Measurements from ENCODE around the gene SLC7A6. TPM values are rescaled to one million over a fixed set of nuclear protein-coding genes. Genes with fewer than 3 reads are reported as not detected.

Gene SLC7A6
- total RNA-seq: 10 to 100 TPM; 99.2 to 99.4 TPM

DNA sequence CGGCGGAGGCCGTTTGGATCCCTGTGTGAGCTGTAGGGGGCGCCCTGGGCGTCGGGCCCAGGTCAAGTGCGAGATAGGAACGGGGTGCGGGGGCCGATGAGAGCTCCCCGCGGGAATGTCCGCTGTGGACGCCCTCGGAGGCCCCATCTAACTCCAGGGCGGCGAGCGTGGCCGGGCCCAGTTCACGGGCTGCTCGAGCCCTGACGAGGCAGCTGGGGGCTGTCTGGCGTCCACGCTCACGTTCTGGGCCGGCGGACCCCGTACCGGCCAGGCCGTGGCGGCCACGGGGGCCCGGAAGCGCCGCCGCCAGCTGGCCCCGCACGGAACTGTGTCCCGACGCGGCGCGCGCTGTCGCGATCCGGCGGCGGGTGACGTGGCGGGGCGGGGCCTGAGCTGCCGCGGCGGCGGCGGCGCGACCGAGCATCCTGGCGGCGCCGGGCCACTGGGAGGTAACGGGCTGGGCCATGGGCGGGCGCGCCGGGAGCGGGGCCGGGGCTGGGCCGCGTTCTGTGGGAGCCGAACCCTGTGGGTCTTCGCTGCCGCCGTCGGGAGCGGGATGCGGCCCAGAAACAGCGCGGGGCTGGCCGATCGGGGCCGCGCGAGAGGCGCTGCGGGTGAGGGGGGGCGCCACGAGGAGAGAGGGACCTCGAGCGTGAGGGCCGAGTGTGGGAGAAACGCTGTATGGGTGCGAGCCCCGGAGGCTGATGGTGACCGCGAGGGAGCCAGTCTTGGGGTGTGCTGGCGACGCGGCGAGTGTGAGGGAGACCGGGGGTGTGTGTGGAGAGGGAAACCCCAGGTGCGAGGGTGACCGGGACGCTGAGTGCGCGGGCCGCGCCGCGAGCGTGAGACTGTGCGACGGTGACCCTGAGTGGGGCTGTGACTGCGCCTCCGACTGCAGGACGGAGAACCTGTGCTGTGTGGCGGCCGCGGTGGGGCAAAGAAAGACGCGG is at the start of gene SLC7A6:
Gene SLC7A6 (plus strand): TSS at position 399 of the 950 bp plus-strand sequence. CDS start 10,201 bp downstream, outside the sequence.
- ChIA-PET POLR2A (interaction anchor here (0.6 to 2.1 kb wide), 16 partner anchors 9 to 179 kb away, joined by 3 to 21 read pairs (median 4); partner anchors contain the start of genes NFATC3, PLA2G15, PRMT7 and SLC7A6OS), CTCF (interaction anchor here (0.8 to 8.9 kb wide), 27 partner anchors 9 to 964 kb away, joined by 3 to 160 read pairs (median 6); partner anchors contain the start of genes ESRP2, PLA2G15, PRMT7 and SLC7A6OS)

DNA sequence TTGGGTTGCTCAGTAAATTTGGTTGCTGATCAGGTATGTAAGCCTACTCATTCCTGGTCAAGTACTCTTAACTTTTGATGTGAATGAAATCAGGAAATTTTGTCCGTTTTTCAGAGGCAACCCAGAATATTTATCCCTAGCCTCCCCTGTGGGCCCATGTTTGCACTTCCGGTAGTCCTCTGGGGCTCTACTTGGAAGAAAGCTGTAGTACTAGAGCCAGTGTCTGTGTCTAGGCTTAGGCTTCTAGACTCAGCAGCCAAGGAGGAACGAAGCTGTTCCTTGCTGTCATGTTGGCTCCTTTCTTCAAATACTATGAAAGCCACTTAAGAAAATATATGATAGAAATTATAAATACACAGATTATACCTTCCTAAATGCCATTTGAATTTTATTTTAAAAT is 49.6 kb upstream of the SLC7A6 start:
- CTCF ChIA-PET: no interaction called here

DNA sequence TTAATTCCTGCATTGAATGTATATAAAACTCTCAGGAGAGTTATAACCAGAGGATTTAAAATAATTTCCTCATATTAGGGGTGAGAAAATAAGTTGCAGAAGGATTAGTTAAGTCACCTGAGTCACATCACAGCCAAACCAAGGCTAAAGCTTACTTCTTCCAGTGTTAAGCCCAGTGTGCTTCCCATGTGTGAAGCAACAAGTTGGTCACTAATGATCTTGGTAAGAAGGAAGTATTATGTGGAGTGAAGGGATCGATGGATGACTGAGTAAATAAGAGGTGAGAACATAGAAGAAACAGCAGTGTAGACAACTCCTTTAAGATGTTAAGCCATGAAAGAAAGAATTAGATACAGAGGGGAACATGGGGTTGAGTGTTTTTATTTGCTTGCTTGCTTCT is 49.0 kb upstream of the SLC7A6 start:
- POLR2A ChIA-PET: no interaction called here
- CTCF ChIA-PET: interaction anchor here (0.8 kb wide), 1 partner anchor 11 kb away, joined by 3 read pairs; no protein-coding TSS in a partner anchor

More for the DNA sequence above, 49.6 kb upstream of the SLC7A6 start:
- POLR2A ChIA-PET: no interaction called here

DNA sequence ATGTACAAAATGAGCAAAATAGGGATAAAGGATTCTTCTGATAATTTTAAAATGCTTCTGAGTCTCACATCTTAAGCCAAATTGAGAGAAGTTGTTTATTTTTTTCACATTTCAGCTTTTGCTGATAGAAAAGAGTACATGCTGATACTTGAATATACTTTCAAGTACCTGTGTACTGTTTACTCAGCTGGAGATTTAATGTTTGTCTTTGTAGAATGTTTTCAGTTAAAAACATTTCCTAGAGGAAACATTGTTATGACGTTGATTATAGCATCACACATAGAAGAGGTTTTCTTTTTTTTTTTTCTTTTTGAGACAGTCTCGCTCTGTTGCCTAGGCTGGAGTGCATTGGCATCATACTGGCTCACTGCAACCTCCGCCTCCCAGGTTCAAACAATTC is 48.1 kb upstream of the SLC7A6 start:
- POLR2A ChIA-PET: no interaction called here
- CTCF ChIA-PET: no interaction called here

DNA sequence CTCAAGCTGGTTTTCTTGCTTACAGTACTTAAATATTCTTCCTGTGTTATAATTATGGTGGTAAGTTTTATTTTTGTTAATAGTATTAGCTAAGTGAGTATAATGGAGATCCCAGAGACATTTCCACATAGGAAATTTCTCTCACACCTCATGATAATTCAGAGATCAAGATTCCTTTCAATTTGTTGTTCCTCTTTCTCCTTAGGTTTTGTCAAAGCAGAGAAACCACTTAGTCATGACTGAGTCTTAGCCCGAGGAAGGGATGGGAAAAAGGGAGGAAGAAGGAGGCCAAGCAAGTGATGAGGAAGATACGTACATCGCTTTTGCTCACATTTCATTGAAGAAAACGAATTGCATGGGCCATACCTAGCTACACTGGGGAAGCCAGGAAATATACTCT is 46.8 kb upstream of the SLC7A6 start:
- ChIA-PET POLR2A (interaction anchor here (0.6 kb wide), 1 partner anchor 43 kb away, joined by 5 read pairs; no protein-coding TSS in a partner anchor), CTCF (interaction anchor here (0.7 kb wide), 2 partner anchors 23 to 48 kb away, joined by 3 read pairs; no protein-coding TSS in a partner anchor)

DNA sequence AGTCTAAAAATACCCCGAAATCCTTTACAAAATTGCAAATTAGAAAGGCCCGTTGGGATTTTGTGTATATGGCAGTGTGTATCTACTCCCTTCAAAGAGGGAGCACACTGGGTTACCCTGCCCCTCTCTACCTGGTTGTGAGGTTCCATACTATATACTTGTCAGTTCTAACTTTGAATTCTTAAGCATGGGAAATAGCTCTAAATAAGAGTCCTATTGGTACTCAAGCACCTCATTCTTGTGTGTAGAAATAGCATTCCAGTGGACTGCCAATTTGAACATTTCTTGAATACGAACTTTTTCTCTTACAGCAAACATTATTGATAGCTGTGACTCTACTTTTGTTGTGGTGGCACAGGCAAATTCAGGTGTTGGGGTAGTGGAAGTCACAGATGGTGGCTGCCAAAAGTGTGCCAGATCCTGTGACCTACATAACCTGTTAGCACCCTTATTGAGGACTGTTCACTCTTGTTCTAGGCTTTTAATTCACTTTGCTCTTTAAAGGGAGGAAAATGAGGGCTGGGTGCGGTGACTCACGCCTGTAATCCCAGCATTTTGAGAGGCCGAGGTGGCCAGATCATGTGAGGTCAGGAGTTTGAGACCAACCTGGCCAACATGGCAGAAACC is 44.5 kb upstream of the SLC7A6 start:
- CTCF ChIA-PET: interaction anchor here (0.8 to 1.3 kb wide), 4 partner anchors 10 to 210 kb away, joined by 3 read pairs; no protein-coding TSS in a partner anchor
- POLR2A ChIA-PET: no interaction called here

DNA sequence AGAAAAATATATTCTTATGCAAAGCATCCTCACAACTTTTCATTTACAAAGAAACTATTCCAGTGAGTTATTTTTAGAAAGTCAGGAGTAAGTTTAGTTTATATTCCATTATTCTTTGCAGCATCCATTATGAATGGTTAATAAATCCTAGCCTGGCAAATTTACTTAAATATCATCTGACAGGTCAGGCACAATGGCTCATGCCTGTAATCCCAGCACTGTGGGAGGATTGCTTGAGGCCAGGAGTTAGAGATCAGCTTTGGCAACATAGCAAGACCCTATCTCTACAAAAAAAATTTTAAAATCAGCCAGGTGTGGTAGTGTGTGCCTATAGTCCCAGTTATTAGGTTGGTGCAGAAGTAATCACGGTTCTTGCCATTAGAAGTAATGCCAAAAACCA is 41.3 kb upstream of the SLC7A6 start:
- CTCF ChIA-PET: interaction anchor here (1.0 kb wide), 1 partner anchor 229 kb away, joined by 3 read pairs; no protein-coding TSS in a partner anchor
- POLR2A ChIA-PET: no interaction called here

DNA sequence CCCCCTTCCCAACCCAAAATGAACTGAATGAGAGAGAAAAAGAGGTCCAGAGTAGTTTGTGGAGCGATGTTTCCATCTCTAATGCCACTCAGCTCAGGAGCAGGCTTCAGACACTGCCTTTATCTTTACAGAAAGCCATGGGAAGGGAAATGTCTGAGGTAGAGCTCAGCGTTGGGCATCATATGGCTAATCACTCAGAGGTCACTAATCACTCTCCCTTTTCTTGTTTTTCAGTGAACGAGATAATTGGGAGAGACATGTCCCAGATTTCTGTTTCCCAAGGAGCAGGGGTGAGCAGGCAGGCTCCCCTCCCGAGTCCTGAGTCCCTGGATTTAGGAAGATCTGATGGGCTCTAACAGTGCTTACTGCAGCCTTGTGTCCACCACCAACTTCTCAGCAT is 38.2 kb upstream of the SLC7A6 start:
- CTCF ChIA-PET: interaction anchor here (0.7 kb wide), 1 partner anchor 162 kb away, joined by 3 read pairs; no protein-coding TSS in a partner anchor
- POLR2A ChIA-PET: no interaction called here

DNA sequence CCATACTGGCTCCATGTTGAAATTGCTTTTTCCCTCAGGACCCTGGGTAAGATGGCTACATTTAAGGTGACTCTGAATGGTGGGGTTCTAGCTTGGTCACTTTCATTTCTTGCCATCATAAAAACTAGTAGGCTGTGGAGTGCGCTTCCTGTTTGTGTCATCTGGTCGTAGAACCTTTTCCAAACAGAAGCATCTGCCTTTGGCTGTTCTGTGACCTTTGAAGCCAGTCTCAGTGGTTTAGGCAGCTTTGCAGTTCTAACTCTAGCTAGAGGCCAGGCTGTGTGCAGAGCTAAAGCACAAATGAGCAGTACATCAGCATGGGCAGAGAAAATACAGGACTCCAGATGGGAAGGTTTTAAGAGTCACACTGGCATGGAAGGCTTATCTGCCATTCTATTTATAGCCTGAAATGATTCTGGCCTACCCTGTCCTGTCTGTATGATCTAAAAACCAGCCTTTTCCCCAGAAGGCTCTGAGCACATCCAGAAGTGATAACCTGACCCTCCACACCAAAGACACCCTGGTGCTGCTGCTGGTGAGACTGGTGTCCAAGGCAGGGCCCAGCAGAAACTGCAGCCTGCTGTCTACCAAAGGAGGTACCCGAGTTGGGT is 37.0 kb upstream of the SLC7A6 start:
- CTCF ChIA-PET: interaction anchor here (1.0 to 1.5 kb wide), 2 partner anchors 11 to 142 kb away, joined by 5 read pairs; partner anchors contain the start of gene NFATC3
- POLR2A ChIA-PET: no interaction called here

DNA sequence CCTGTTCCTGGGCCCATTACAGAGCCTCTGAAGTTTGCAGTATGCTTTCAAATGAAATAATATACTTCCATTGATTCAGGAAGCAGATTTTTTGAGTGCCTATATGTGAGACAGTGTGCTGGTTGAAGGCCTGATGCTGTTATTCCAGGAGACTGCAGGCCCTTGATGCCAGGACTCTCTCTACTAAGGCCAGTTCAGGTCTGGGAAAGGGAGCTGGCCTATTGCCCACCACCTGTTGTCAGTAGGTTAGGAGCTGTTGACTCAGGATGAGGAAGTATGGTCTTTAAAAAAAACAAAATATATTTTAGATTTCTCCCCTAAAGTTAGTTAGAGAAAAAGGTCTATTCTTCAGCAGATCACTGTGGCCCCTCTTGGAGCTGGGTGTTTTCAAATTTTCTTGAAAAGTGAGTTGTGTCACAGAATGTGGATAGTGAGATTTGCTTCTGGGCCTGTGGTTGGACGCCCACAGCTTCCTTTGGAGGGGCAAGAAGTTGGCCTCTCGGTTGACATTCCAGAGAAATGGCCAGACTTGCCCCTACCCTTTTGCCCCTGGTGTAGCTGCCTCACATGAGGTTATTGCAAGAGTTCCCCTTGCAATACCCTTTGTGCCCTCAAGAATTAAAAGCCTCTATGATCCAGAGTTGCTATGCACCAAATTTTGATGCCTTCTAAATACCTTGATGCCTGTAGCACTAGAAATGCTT is 36.3 kb upstream of the SLC7A6 start:
- ChIA-PET CTCF (interaction anchor here (0.6 to 1.5 kb wide), 11 partner anchors 9 to 199 kb away, joined by 3 to 5 read pairs (median 4); partner anchors contain the start of gene NFATC3), POLR2A (no interaction called here)

DNA sequence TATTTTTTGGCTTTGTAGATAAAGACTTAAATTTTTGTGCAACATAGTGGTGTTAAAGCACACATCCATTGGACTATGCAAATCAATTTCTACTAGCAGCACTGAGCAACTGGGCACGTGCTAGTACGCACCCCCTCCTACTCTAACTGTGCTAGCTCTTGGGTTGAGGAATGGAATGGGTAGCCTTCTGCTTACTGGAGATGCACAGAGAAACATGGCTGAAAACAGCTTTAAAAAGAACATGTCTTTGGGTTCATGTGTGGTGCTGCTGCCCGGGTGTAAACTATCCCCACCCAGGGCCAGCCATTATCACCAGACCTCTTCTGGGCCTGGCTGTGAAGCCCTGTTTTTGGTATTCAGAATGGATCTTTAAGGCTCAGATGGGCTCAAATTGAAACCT is 35.7 kb upstream of the SLC7A6 start:
- POLR2A ChIA-PET: no interaction called here
- CTCF ChIA-PET: interaction anchor here (0.6 to 1.5 kb wide), 11 partner anchors 8 to 198 kb away, joined by 3 to 5 read pairs (median 4); partner anchors contain the start of gene NFATC3

DNA sequence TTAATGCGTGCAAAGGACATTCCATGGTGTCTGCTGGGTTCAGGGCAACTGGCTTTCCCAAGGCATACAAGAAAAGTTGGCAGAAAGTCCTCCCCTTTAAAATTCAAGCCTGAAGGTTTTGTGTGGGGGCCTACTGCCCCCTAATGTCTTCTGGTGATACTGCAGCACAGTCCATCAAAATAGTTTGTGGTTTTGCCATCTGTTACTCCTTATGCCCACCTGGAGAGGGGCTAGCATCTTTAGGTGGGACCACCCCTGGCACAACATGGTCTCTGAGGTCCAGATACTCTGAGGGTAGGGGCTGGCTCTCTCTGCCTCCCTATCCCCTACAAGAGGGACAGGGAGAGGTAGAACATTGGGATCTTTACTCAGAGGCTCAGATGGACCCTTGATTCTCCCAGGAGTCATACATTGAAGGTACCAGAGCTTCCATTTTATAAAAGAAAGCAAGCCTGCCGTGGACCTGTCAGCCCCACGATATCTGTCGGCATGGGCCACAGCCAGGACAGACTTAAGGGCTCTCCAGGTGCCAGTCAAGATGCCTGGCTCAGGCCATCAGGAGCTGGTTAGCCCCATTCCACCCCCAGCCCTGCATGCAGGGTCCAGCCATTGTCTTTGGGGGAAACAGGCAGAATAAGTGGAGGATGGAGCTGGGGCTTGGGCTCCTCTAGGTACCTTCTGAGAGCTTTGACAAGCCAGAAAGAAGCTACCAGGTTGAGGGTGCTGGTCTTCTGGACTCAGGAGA is 34.7 kb upstream of the SLC7A6 start:
- POLR2A ChIA-PET: no interaction called here

DNA sequence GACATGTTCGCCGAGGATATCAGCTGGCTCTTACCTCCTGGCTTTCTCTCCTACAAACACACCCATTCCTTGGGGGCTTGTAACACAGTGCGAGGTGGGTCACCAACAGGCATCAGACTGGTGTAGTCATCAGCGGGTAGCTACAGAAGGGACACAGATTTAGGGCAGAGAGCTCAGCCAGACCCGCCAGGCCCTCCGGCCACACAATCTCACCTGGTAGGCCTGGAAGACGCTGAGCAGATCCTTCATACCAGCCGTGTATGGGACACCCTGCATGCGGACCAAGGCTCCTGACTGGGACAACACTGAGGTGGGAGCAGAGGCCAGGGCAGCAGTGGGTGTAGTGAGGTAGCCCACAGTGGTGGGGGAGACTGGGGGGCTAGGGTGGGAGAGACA is 34.2 kb upstream of the SLC7A6 start:
- ChIA-PET CTCF (interaction anchor here (0.6 to 1.5 kb wide), 9 partner anchors 10 to 535 kb away, joined by 3 to 7 read pairs (median 4); no protein-coding TSS in a partner anchor), POLR2A (no interaction called here)

More for the DNA sequence above, 34.7 kb upstream of the SLC7A6 start:
- CTCF ChIA-PET: interaction anchor here (0.6 to 1.5 kb wide), 9 partner anchors 10 to 534 kb away, joined by 3 to 7 read pairs (median 4); no protein-coding TSS in a partner anchor

DNA sequence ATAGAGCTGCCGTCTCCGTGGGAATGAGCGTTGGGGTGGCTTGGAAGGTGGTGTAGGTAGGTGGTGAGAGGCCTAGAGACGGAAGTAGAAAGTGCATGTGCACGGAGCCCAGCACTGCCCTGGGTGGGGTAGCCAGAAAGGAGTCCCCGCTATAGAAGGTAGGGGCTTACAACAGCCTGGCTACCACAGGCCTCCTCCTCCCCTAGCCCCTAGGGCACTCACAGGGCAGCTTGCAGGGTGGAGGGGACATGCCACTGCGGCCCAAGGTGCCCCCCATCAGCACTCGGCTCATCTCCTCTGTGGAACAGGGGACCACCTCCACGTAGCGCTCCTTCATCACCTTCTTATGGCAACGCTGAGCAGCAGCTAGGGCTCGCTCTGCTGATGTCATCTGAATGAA is 33.4 kb upstream of the SLC7A6 start:
- POLR2A ChIA-PET: no interaction called here
- CTCF ChIA-PET: interaction anchor here (1.1 to 1.5 kb wide), 2 partner anchors 161 to 236 kb away, joined by 3 to 7 read pairs; no protein-coding TSS in a partner anchor

DNA sequence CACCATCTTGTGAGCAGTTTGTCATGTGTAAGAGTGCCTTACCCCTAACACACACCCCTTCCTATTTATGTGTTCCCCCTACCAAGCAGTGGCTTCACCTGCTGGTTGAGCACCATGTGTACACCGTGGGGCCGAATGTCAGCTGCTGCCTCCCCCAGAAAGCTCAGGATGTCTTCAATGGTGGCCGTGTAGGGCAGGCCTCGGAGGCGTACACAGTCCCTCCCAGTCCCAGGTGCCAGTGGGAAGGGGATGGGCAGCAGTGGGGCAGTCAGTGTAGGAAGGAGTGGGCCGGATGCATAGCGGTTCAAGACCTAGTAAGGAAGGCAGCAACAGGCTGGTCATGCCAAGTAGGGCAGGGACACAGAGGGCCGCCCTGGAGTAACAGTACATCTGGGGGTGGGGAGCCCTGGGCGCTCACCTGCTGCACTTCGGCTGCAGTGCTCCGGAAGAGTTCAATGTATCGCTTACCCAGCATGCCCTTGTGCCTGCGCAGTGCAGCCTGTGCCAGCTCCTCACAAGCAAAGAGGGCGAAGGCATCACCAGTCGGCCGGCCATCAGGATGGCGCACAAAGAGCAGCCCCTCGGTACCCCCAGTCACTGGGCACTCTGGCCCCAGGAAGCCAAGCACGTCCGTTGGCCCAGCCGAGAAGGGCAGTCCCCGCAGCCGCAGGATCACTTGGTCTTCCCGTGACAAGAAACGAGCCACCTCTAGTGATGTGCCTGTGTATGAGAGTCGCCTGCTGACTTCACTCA is 32.8 kb upstream of the SLC7A6 start:
- CTCF ChIA-PET: no interaction called here
- POLR2A ChIA-PET: no interaction called here

DNA sequence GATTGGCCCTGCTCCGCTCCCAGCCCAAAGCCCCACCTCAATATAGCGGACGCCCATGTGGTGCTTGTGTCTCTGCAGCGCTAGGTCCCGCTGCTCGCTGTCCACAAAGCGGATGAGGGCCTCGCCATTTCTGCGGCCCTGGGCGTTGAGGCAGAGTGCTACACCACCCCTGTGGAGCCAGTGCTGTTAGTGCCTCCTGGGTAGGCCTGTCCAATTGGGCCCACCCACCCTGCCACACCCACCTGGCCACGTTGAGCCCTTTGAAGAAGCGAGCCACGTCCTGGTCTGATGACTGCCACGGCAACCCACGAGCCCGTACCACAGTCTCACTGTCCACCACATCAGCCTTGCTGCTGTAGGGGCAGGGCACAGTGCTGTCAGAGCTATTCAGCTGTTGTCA is 32.0 kb upstream of the SLC7A6 start:
- ChIA-PET CTCF (no interaction called here), POLR2A (interaction anchor here (0.6 kb wide), 1 partner anchor 140 kb away, joined by 5 read pairs; no protein-coding TSS in a partner anchor)

All from activated CD8-positive, alpha-beta memory T cell treated with anti-CD3 and anti-CD28 coated beads for 36 hours (primary cell).